HG03280 (cell line): Measurements from ENCODE around the gene NSG2.

Source experiments
- ATAC-seq: cut with Tn5 transposase; IDR thresholded peaks from one replicate; pipeline ENCODE4 v1.9.1; 2021; ENCODE audit warnings: mild to moderate bottlenecking, moderate library complexity; ENCODE audit not compliant: unreplicated experiment

Gene NSG2

DNA sequence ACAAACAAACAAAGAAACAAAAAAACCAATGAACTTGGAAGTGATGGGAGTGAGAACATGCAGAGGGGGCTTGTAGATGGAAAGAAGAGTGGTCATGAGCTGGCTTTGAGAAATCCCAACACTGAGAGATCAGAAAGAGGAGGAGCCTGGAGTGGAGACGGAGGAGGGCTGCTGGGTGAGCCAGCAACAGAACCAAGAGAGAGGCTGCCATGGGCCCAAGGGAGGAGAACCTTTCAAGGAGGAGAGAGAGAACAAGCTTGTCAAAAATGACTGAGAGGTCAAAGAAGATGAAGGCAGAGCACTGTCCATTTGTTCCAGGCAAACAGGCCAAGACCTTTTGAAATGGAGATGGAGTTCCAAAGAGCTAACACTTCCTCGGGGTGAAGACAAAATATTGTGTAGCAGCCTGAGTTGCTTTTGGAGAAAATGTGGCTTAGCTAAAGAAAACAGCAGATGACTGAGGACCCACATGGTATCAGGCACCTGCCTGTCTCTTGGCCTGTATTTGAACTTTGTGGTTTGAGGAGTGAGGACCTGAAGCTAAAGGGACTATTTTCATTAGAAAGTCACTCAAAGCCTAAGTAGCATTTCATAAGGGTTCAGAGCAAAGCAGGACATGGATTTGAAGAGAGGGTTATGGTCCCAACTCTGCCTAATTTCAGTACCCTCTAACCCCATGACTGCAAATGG, 13.1 kb downstream of the NSG2 start:
- ATAC-seq, result no peak

DNA sequence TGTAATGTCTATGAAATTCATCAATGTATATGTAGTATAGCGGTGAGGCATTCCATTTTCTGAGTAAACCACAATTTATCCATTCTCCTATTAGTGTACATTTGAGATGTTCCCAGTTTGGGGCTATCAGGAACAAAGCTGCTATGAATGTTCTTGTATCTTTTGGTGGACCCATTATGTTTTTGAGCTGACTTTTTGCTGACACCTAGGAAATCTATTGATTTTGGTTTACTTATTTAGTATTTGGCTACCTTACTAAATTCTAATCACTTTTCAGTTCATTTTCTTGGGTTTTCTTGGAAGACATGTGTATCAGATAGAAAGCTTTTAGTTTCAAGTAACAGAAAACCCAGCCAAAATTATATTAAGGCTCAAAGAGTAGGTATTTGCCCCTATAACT, 13.7 kb downstream of the NSG2 start:
- no peak for ATAC-seq

DNA sequence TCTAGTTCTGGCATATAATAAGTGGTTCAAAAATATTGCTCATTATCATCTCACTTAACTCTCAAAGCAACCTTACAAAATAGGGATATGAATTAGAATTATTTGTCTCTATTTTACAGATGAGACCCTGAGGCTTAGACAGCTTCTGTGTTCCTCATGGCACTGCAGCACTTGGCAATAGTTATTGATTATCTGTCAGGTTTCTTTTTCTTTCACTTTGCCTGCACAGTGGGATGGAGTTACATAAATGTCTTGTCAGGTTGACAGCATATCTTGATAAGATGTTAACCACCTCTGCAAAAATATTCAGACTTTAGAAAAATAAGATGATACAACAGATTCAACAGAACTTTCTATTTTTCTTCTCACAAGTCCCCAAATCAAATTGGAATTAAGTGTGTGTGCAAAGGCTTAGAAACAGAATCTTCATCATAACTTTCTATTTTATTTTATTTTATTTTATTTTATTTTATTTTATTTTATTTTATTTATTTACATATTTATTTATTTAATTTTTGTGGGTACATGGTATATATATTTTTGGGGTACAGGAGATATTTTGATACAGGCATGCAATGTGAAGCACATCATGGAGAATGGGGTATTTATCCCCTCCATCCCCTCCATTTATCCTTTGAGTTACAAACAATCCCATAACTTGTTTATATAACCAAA, 17.7 kb downstream of the NSG2 start:
- ATAC-seq, result no peak

DNA sequence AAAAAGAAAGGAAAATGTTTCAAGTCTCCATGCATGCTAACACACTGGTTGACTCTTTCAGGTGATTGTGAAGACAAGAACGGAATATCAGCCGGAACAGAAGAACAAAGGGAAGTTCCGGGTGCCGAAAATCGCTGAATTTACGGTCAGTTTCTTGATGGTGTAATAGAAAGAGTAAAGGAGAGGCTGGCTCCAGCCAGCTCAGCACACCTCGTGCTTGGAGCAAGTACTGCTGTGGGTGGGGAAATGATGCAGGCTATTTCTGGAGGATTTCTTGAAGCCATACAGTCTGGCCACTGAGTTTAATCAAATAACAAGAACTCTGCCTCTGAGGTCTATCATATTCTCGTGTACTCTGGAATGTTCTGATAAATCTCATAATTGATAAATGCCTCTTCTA, 18.7 kb downstream of the NSG2 start:
- no peak for ATAC-seq

DNA sequence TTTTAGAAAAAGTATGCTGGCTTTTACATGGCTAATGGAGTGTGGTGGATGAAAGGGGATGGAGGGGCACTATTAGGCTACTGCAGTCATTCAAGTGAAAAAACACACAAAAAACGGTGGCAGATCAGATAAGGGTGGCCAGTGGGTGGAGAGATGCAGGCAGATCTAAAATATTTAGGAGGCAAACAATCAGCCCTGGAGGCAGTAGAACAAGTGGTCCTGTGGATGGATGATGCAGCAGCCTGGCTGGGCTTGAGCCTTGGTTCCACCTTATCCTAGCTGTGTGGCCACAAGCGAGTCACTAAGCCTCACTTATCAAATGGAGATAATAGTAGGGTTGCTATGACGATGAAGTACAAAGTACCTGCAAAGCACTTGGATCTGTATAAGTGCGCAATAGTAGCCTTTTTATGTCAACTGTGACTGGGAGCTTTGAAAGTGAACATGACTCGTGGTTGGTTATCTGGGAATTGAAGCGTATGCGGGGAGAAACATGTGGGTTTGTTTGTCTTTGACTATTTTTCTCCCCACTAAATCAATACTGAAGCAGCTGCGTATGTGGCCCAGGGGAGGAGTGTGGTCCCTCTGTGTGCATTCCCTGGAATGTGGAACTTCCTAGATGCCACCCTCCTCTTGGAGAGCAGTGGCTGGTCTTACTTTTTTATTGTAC, 20.2 kb downstream of the NSG2 start:
- no peak for ATAC-seq

DNA sequence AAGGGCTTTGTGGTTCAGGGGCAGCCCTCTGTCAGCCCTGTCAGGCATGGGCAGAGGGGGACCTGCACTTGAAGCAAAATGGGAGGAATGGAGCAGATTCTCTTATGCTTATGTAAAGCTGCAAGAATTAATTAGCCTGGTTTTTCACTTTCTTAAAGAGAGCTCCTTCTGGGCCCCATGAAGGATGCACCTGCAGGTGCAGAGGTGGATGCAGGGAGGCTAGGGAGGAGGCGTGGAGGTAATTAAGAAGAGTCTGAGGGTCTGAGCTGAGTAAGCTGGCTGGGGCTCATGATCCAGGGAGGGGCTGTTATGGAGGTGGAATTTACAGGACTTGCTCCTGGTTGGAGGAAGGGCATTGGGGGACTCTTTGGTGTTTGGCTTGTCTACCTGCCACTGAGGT, 22.0 kb downstream of the NSG2 start:
- ATAC-seq, result no peak

DNA sequence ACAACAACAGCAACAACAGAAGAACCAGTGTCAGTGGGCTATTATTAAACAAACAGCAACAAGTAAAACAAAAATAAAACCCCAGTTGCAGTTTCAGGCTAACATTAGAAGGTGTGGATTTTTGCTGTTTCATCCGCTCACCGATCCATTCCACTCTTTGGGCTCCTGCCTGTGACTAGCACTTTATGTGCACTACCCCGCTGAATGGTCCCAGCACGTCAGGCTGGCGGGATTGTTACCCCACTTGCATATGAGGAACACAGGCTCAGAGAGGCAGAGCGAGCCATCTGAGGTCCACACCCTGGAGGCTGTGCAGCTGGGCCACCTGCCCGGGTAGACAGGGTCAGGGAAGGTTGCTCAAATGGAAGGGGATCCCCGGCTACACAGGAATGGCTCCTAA, 26.0 kb downstream of the NSG2 start:
- no peak for ATAC-seq

DNA sequence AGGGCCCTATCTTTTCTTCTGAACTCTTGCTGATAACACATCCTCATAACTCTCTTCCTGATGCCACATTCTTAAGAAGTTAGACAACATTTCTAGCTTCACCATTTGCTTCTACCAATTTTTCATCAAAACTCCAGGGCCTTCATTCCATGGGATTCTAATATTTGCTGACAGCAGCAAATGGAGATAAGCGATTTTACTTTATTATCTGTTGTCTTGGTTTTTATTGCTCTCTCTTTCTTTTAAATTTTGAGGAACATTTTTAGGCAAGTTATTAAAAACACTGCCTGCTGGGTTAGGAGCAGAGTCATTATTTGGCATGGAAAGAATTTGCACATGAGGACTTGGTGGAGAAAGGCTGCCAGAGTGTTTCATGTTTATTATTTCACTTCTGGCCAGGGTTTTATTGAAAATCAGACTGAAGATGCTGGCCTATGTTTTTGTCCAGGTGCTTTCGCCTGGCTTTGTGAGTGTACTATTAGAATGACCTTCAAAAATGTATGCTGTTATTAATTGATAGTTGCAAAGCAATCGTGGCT, 27.7 kb downstream of the NSG2 start:
- ATAC-seq, result no peak

DNA sequence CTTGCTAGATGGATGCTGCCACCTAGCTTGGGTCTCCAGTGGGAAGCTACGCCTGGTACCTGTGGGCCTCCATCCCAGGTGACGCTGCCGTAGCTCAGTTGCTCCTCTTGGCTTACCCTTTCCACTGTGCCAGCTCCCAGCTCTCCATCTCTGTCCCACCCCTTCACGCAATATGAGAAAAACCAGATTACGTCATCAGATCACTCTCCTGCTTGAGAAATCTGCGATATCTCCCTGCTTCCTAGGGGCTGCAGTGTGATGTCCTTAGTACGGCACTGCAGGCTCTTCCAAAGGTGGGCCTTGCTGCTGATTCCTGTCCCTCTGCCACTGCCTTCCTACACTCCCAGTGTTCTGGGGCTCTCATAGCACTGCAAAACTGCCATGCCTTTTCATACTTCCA, 28.9 kb downstream of the NSG2 start:
- ATAC-seq, result no peak

DNA sequence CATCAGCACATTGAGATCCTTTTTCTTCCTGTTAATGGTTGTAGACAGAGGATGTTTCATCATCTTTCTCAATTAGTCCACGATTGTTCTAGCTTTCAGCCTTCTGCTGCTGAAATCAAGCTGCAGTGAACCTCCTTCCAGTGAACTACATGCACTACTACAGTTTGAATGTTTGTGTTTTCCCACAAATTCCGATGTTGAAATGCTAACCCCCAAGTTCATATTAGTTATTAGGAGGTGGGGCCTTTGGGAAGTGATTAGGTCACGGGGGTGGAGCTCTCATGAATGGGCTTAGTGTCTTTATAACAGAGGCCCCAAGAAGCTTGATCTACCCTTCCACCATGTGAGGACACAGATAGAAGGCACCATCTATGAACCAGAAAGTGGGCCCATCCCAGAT, 32.9 kb downstream of the NSG2 start:
- ATAC-seq, result no peak

DNA sequence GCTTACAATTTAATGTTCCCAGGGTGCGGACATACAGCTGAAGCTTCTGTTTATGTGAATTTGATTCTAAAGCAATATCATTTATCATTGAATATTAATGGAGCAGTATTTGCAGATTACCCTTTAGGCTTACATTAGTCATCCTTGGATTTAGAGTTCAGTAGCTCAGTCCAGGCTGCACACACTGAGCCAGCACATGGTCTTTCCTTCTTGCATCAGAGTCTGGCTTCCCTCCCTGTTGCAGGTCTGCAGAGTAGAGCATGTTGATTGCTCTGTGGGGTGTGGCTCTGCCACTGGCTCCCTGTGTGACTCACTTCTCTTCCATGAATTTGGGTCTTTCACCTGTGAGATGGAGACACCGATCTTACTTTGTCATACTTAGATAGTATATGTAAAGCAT, 36.8 kb downstream of the NSG2 start:
- no peak for ATAC-seq

DNA sequence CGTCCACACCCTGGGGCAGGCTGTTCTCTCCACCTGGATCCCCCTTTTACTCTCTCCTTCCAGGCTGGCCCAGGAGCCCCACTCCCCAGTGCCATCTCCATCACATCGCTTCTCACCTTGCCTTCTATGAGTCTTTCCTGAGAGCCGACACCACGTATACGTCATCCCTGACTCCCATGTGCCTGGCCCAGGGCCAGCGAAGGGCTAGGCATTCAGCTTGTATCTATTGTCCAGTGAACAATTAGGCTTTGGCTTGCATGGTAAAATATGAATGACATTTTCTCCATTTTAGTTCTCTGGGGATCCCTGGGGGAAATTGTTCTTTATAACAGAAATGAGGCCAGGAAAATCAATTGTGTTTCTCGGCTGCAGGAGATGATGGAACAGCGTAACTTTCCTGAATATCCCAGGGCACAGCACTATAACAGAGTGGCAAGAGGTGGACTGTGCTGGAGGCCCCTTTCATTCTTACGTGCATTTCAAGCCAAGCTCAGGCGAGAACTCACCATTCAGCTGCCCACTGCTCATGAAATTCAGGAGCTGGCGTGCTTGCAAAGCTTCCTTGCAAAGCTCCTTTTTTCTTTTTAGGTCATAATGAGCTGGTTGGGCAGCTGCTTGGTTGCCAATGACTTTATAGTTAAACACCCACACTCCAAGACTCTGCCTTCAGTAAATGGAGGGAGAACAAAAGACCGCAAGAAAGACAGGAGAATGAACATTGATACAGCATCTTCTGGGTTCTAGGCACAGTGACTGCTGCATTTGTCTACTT, 37.7 kb downstream of the NSG2 start:
- no peak for ATAC-seq

DNA sequence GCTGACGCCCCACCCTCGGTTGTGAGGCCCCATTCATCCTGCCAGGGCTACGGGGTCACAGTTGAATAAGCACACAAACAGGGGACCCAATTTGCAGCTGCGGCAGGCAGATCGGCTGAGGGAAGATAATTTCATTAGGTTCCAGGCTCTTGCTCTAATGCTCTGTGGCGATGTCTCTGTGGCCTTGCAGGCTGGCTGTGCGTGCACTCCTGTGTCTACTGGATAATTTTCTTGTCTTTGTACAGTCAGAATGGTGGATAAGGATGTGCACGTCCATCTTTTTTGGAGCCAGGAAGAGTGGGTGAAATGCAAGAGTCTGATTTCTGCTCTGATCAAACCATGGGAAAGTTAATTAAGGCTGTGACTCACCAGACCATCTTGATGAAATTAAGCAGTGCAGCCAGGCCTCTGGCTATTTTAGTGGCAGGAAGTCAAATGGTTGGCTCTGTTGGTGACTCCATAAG, 39.2 kb downstream of the NSG2 start:
- no peak for ATAC-seq

DNA sequence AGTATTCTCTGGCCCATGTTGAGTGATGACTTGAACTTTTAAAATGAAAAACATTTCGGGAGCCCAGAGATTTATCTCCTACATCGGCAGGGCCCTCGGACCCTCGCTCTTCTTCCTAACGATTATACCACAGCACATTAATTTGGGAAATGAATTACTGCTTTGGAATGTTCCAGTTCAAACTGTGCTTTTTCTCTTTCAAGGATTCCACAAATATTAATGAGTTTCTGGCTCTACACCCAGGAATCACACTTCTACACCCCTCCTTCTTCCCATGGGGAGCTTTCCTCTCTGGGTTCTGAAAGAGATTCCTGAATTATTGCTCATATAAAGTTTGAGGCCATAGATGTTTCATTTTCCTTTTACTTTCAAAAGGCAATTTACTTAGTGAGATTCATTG, 41.2 kb downstream of the NSG2 start:
- no peak for ATAC-seq

DNA sequence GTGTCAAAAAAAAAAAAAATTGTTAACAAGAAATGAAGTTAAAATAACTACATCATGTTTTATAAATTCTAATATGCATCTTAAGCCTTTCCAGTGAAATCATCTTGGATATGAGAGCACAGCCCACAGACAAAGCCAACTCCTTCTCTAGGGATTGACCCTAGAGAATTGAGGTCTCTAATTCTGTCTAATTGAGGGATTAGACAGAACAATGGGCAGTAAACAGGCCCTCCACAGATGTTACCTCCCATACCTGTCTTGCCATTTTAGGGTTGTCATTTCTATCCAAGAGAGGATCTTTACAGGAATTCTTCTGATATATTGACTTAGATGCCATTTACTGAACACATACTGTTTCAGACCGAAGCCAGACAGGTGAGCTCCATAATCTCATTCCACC, 42.3 kb downstream of the NSG2 start:
- no peak for ATAC-seq

DNA sequence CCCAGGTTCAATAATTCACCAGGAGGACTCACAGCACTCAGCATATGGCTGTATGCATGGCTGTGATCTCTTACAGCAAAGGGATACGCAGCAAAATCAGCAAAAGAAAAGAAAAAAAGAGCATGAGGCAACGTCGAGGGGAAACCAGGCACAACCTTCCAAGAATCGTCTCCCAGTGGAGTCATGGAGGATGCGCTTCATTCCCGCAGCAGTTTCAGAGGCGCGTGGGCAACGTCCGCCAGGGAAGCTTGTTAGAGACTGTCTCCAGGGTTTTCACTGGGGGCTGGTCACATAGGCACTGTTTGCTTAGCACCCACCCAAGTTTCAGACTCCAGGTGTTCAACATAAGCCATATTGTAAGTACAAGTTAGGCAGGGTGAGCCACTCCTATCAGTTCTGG, 44.6 kb downstream of the NSG2 start:
- no peak for ATAC-seq

DNA sequence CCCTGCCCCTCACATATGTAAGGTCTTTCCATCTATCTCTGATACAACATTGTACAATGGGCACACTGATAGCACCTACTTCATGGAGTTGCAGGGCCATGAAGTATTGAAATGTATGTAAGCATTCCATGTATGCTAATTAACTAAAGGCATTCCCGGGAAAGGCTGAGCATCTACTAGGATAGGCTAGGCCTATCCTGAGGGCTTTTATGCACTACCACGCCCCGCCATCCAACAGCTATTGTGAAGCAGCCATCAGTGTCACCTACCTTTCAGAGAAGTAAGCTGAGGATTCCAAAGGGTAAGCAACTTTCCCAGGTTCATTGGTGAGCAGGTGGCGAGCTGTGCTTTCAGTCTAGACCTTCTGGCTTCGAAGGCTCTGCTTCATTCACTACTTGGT, 47.6 kb downstream of the NSG2 start:
- ATAC-seq, result no peak

DNA sequence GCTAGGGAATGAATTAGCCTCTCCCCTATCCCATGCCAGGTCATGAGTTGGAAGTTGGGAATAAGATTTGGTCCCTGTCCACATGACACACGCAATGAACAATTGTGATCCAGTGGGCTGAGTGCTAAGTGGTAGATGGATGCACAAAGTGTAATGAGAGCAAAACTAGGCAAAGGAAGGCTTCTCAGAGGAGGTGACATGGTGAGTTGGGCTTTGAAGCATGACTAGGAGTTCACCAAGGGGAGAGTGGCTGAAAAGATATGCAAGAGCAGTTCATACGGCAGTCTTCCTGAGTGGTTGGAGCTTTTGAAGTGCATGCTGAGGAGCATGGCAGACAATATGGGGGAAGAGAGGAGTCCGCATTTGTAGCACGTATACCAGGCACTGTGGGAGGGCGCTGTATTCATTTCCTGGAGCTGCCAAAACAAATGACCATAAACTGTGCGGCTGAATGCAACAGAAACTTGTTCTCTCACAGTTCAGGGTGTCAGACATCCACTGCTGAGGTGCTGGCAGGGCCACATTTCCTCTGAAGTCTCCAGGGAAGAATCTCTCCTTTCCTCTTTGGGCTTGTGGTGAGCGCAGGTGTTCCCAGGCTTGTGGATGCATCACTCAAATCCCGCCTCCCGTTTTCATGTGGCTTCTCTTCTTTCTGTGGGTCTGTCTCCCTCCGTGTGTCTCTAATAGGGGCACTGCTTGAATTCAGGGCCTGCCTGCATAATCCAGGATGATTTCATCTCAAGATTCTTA, 49.5 kb downstream of the NSG2 start:
- ATAC-seq, result no peak

DNA sequence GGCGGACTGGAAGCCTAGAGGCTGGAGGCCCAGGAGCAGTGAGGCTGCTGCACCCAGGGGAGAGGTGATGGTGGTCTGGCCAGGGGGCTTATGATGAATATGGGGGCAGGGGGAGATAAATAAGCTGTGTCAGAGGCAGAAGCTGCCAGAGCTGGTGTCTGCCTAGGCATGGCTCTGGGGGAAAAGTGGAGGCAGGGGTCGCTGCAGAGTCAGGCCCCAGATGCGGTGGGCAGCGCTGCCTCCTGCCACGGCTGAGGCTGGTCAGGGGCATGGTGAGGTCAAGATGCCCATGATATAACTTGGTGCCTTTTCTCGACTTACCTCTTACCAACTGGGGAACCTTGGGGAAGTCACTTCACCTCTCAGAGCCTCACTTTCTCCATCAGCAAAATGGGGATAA, 51.1 kb downstream of the NSG2 start:
- ATAC-seq, result no peak

DNA sequence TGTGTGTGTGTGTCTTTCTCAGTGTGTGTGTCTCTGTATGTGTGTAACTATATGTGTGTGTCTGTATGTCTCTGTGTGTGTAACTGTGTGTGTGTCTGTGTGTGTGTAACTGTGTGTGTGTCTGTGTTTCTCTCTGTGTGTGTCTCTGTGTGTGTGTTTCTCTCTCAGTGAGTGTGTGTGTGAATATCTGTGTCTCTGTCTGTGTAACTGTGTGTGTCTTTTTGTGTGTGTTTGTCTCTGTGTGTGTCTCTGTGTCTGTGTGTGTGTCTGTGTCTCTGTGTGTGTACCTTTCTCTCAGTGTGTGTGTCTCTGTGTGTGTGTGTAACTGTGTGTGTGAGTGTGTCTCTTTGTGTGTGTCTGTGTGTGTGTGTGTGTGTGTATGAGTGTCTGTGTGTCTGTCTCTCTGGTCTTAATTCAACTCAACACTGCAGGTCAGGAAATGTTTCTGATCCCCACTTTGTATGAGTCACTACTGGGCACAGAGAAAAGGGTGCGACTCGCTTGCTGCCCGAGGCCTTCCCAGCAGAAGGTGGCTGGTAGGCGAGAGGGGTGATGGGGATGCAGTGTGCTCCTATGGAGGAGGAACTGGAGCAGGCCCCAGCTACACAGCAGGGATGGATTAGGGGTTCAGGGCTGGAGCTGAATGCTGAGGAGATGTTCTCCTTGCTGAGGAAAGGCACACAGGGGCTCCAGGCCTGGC, 52.1 kb downstream of the NSG2 start:
- ATAC-seq, result no peak
